Stimulated activated naive CD8-positive, alpha-beta T cell treated with anti-CD3 and anti-CD28 coated beads, Interleukin-15, amount 100 ng/mL, for 72 hours (primary cell): ENCODE measurements around the gene PPM1H.

ENCODE experiments used
- ATAC-seq: fragments of 150-1000 bp; cut with Tn5 transposase; 2 replicates; pipeline ENCODE4 v1.10.0; 2021; ENCODE audit warnings: mild to moderate bottlenecking, moderate library complexity
- DNase-seq, 2 donors: peaks; one replicate each; pipeline ENCODE4 v3.0.0; 2021 to 2022
- H3K27ac Mint-ChIP-seq, 2 donors: one replicate each; pipeline ENCODE4 v1.8.0; 2022; ENCODE audit warnings: mild to moderate bottlenecking in 2 of 2, mixed read lengths in 2 of 2, moderate library complexity in 2 of 2
- H3K27me3 Mint-ChIP-seq: one replicate; pipeline ENCODE4 v1.8.0; 2022; ENCODE audit warnings: mixed read lengths
- H3K4me1 Mint-ChIP-seq: one replicate; pipeline ENCODE4 v1.8.0; 2022; ENCODE audit warnings: mild to moderate bottlenecking, mixed read lengths
- H3K4me3 Mint-ChIP-seq, 2 donors: one replicate each; pipeline ENCODE4 v1.8.0; 2022; ENCODE audit warnings: mild to moderate bottlenecking in 2 of 2, mixed read lengths in 2 of 2, moderate library complexity in 1 of 2
- H3K9me3 Mint-ChIP-seq, 2 donors: one replicate each; pipeline ENCODE4 v1.8.0; 2022; ENCODE audit warnings: mixed read lengths in 2 of 2

PPM1H gene

GRCh38 chr12:62754706-62755105 is 180.2 kb downstream of the PPM1H start:
- no peak overlapping the region for H3K4me3 Mint-ChIP-seq
- H3K27me3 Mint-ChIP-seq: peaks cover 44% of the 10 kb centered on the region
- DNase-seq: no peak
- peaks cover 40% of the 10 kb centered on the region for H3K4me1 Mint-ChIP-seq
- H3K9me3 Mint-ChIP-seq: no peaks in the 10 kb centered on the region
- ATAC-seq: no peak
- H3K27ac Mint-ChIP-seq: no peak overlapping the region

DNA sequence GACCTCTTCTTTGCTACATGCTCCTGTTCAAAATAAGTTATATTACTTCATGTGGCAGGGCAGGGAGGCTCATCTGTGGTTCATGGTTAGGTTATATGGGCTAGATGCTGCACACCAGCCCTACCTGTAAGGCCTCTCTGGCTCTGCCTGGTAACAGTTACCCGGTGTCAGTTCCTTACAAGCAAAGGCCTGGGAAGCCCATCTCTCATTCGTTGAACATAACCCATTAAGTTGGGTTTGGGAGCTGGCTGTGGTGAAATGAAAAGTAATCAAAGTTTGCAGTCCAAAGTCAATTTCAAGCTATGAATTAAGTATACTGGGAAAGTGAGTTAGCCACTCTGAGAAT is 183.2 kb downstream of the PPM1H start:
- H3K4me1 Mint-ChIP-seq: peaks cover 19% of the 10 kb centered on the region
- H3K27ac Mint-ChIP-seq: no peak overlapping the region
- H3K4me3 Mint-ChIP-seq: no peak overlapping the region
- ATAC-seq (no peak), DNase-seq (no peak)
- no peaks in the 10 kb centered on the region for H3K9me3 Mint-ChIP-seq
- peaks cover 36% of the 10 kb centered on the region for H3K27me3 Mint-ChIP-seq

GRCh38 chr12:62750941-62751809 is 183.8 kb downstream of the PPM1H start:
- Mint-ChIP-seq H3K4me1 (peaks cover 13% of the 10 kb centered on the region), H3K9me3 (no peaks in the 10 kb centered on the region), H3K27me3 (peaks cover 36% of the 10 kb centered on the region), H3K4me3 (no peak overlapping the region), H3K27ac (no peak overlapping the region)
- DNase-seq (no peak), ATAC-seq (no peak)

GRCh38 chr12:62749586-62749985 is 185.4 kb downstream of the PPM1H start:
- peaks cover 33% of the 10 kb centered on the region for H3K27me3 Mint-ChIP-seq
- H3K4me1 Mint-ChIP-seq: peaks cover 8% of the 10 kb centered on the region
- ATAC-seq (no peak), DNase-seq (no peak)
- no peak overlapping the region for H3K27ac Mint-ChIP-seq
- H3K9me3 Mint-ChIP-seq: no peaks in the 10 kb centered on the region
- no peak overlapping the region for H3K4me3 Mint-ChIP-seq

DNA sequence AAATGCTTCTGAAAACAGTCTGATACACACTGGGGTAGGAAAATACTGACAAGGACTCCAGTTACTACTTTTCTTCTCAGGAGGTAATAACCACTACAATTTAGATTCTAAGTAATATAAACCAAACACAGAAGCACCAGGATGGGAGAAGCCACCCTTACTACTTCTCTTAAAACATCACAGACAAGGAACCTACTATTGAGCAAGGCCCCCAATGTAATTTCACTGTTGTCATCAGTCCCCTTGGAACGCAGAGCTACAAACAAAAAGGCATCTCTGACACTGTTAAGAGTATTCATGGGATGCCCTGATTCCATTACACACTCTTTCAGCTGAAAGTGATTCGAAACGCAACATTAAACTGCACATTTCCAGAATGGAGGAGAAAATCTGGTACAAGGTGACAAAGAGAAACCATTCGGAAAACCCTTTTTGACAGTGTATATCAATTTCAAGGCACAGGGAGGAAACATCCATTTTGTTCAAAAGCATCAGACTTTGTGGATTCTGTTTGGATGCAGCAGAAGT is 185.9 kb downstream of the PPM1H start:
- H3K9me3 Mint-ChIP-seq: no peaks in the 10 kb centered on the region
- H3K4me1 Mint-ChIP-seq: peaks cover 8% of the 10 kb centered on the region
- DNase-seq: no peak
- peaks cover 27% of the 10 kb centered on the region for H3K27me3 Mint-ChIP-seq
- H3K27ac Mint-ChIP-seq: no peak overlapping the region
- H3K4me3 Mint-ChIP-seq: no peak overlapping the region
- ATAC-seq: no peak

- DNase-seq: no peak
- H3K4me1 Mint-ChIP-seq: peaks cover 17% of the 10 kb centered on the region
Measured at GRCh38 chr12:62744551-62744950, 190.4 kb downstream of the PPM1H start.

GRCh38 chr12:62739266-62740015 is 195.5 kb downstream of the PPM1H start:
- Mint-ChIP-seq H3K9me3 (no peaks in the 10 kb centered on the region), H3K4me1 (peaks cover 10% of the 10 kb centered on the region), H3K27me3 (no peaks in the 10 kb centered on the region), H3K27ac (peak overlapping the region in 1 of 2 donors; percentile 29), H3K4me3 (peak overlapping the region in 1 of 2 donors; percentile 21)
- ATAC-seq: no peak
- DNase-seq: no peak

More at GRCh38 chr12:62744551-62744950, 190.4 kb downstream of the PPM1H start:
- no peak overlapping the region for H3K27ac Mint-ChIP-seq
- no peak overlapping the region for H3K4me3 Mint-ChIP-seq
- H3K9me3 Mint-ChIP-seq: no peaks in the 10 kb centered on the region
- H3K27me3 Mint-ChIP-seq: no peaks in the 10 kb centered on the region
- ATAC-seq: no peak

DNA sequence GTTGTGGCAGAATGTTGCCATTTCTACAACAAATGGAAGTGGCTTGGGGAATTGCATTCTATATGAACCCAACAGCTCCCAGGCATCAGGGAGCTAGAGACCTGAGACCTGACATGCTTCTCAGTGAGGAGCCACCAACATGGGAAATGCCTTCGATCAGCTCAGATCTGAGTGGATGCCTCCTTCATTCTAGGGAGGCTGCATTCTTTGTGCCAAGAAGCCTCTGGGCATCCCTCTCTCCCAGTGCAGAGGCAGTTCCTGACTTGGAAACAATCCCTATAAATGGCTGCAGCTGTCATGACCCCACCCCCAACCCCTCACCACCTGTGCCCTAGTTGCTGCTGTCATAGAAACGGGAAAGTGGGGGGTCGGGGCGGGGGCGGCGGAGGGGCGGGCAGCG is 196.3 kb downstream of the PPM1H start:
- H3K27me3 Mint-ChIP-seq: no peaks in the 10 kb centered on the region
- ATAC-seq: no peak
- H3K27ac Mint-ChIP-seq: no peak overlapping the region
- H3K4me1 Mint-ChIP-seq: peaks cover 10% of the 10 kb centered on the region
- DNase-seq: no peak
- no peaks in the 10 kb centered on the region for H3K9me3 Mint-ChIP-seq
- no peak overlapping the region for H3K4me3 Mint-ChIP-seq

GRCh38 chr12:62738105-62738504 is 196.8 kb downstream of the PPM1H start:
- Mint-ChIP-seq H3K27me3 (no peaks in the 10 kb centered on the region), H3K27ac (no peak overlapping the region), H3K4me3 (no peak overlapping the region), H3K9me3 (no peaks in the 10 kb centered on the region), H3K4me1 (peaks cover 14% of the 10 kb centered on the region)
- DNase-seq (no peak), ATAC-seq (no peak)

GRCh38 chr12:62737615-62738014 is 197.3 kb downstream of the PPM1H start:
- no peak overlapping the region for H3K4me3 Mint-ChIP-seq
- DNase-seq (no peak), ATAC-seq (no peak)
- H3K27ac Mint-ChIP-seq: no peak overlapping the region
- no peaks in the 10 kb centered on the region for H3K27me3 Mint-ChIP-seq
- no peaks in the 10 kb centered on the region for H3K9me3 Mint-ChIP-seq
- H3K4me1 Mint-ChIP-seq: peaks cover 19% of the 10 kb centered on the region

GRCh38 chr12:62737188-62737587 is 197.8 kb downstream of the PPM1H start:
- Mint-ChIP-seq H3K4me3 (no peak overlapping the region), H3K4me1 (peaks cover 20% of the 10 kb centered on the region), H3K27me3 (no peaks in the 10 kb centered on the region), H3K27ac (no peak overlapping the region), H3K9me3 (no peaks in the 10 kb centered on the region)
- DNase-seq: no peak
- no peak for ATAC-seq

DNA sequence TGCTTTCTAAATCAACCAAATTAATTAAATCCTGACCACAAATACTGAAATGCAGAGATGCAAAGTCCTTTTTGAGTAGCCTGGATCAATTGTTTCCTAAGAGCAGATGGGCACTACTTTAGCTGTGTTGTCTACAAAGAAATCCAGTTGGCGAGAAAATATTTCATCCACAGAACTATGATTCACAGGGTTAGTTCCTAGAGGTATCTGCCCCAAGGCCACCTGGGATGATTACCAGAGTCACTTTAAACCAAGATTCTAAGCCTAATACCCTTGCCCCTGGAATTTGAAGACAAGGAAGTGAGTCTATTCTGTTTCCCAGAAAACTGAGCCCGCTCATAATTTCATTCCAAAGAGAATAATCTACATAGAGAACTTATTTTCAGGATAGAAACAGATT is 198.4 kb downstream of the PPM1H start:
- Mint-ChIP-seq H3K27ac (no peak overlapping the region), H3K9me3 (no peaks in the 10 kb centered on the region), H3K27me3 (no peaks in the 10 kb centered on the region), H3K4me3 (no peak overlapping the region), H3K4me1 (peaks cover 26% of the 10 kb centered on the region)
- ATAC-seq: no peak
- DNase-seq: no peak

DNA sequence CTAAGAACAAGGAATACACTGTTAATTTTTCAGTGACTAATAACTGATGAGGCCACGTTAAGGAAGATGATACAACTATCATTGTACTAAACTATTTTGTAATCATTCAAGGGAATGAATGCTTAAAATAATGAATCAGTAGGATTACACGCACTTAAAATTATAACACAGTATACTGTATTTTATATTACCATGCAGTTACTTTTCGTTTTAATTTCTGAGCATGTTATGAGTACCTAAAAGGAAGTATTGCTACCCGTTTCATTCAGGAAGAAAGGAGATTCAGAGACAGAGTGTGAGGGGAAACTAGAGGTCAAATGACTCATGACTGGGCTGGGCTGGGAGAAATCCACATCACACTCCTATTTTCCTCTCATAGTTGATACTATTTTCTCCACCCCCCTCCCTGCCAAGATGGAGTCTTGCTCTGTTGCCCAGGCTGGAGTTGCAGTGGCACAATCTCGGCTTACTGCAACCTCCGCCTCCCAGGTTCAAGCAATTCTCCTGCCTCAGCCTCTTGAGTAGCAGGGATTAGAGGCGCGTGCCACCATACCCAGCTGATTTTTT is 202.0 kb downstream of the PPM1H start:
- Mint-ChIP-seq H3K4me3 (no peak overlapping the region), H3K4me1 (peaks cover 22% of the 10 kb centered on the region), H3K9me3 (no peaks in the 10 kb centered on the region), H3K27me3 (peaks cover 21% of the 10 kb centered on the region), H3K27ac (no peak overlapping the region)
- DNase-seq (no peak), ATAC-seq (peak; percentile 41)

DNA sequence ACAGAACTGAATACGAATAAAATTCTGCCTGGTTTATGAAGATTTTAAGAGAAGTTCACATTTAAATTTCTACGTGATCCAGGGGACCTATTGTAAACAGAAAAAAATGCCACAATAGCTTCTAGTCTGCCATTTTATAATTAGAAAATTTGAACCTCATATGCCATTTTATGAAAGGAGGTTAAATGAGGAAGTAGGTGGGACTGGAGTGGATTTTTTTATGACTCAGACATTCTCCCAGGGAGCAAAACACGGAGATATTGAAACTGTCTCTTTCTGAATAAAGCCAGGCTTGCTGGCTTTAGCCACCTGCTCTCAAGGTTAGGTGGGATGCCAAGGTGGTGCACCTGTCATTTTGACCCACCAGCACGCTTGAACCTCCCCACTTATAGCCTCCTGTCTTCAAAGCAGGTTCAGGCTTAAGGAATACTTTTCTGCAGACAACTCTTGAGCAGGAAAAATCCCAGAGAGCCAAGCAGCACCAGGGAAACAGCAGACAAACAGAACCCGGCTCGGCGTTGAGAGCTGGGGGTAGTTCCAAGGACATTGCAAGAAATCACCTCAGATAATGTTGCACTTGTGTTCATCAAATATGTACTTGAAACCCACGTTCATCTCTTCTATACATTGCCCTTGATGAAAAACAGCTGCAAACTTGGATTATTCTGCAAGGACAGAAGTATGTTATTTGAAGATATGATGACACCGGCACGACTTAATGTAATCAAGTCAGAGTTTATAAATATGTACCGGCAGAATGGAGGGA is 203.7 kb downstream of the PPM1H start:
- Mint-ChIP-seq H3K9me3 (no peaks in the 10 kb centered on the region), H3K27me3 (peaks cover 22% of the 10 kb centered on the region), H3K4me1 (peaks cover 22% of the 10 kb centered on the region), H3K4me3 (no peak overlapping the region), H3K27ac (no peak overlapping the region)
- ATAC-seq (no peak), DNase-seq (no peak)

GRCh38 chr12:62730649-62731048 is 204.3 kb downstream of the PPM1H start:
- Mint-ChIP-seq H3K4me3 (no peak overlapping the region), H3K4me1 (peaks cover 22% of the 10 kb centered on the region), H3K9me3 (no peaks in the 10 kb centered on the region), H3K27ac (no peak overlapping the region), H3K27me3 (peaks cover 22% of the 10 kb centered on the region)
- ATAC-seq (no peak), DNase-seq (no peak)
